Sigmoid colon (tissue), 4 donors: Measurements from ENCODE around the gene ZNF273.

Experiments used
- CTCF ChIP-seq, 4 experiments: fragments of 450-650 bp in 3 of 4; fragments of 200-600 bp in 1 of 4; IDR thresholded peaks; one replicate each; pipeline ENCODE4 v1.5.1; 2016 to 2019; ENCODE audit warnings: antibody characterized with exemption in 4 of 4, mild to moderate bottlenecking in 3 of 4, moderate library complexity in 2 of 4
- EP300 ChIP-seq, 4 donors: sonication (generic); formaldehyde crosslinking; IDR thresholded peaks; one replicate each; pipeline ENCODE4 v1.6.1; 2017; ENCODE audit warnings: antibody characterized with exemption in 4 of 4
- POLR2A ChIP-seq, 2 donors: fragments of 450-650 bp; IDR thresholded peaks; one replicate each; pipeline ENCODE4 v1.6.1; 2016; ENCODE audit warnings: antibody characterized with exemption in 2 of 2, mild to moderate bottlenecking in 2 of 2, moderate library complexity in 2 of 2
- POLR2AphosphoS5 ChIP-seq, 4 donors: sonication (generic); formaldehyde crosslinking; IDR thresholded peaks; one replicate each; pipeline ENCODE4 v1.6.1; 2017; ENCODE audit warnings: antibody characterized with exemption in 4 of 4

- TF ChIP-seq POLR2A (IDR thresholded peaks at IDR 0.05), result no peak
- no peak for TF ChIP-seq EP300 (IDR thresholded peaks at IDR 0.05)
- TF ChIP-seq CTCF (IDR thresholded peaks at IDR 0.05), result no peak
- no peak for TF ChIP-seq POLR2AphosphoS5 (IDR thresholded peaks at IDR 0.05)
Measured at GRCh38 chr7:64875258-64875657, 27.8 kb upstream of the ZNF273 start.
